ENCODE data around the gene C10orf105. TPM values are rescaled to one million over a fixed set of nuclear protein-coding genes. Genes with fewer than 3 reads are reported as not detected.

C10orf105 gene
- total RNA-seq, 2 donors from 2014 or later: 0.13 to 0.33 TPM

DNA sequence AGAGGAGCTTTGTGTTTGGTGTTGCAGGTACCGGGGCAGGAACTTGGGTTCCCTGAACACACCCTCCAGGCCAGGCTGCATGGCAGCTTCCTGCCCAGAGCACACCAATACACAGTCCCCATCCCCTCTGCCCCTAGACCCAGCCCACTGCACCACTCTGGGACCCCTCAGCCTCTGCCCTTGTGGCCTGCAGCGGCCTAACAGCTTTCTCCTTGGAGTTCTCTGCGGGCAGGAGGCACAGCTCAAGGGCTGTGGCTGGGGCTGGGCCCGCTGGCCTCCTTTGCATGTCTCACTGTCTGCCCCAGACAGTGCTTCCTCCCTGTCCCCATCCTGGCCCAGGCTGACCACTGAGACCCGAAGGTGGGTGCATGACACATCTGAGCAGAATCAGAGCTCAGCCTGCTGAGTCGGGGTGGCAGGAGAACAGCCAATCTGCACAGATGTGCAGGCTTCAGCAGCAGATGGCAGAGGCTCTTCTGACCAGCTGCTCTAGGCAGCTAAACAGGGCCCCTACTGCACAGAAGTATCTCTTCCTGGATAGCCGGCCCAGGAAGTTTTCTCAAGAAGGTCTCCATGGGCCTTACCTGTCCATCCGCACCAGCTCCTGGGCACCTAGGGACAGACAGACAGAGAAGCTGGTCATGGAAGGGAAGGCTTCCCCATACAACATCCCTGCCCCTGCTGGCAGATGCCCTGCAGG lies 33.0 kb upstream of the C10orf105 start:
- WGBS, 2 experiments (ENCODE audit: insufficient coverage in 1 of 2, insufficient read length in 1 of 2): 85 to 91% methylated on average over 6 to 8 of the region's 8 CpGs
- Mint-ChIP-seq H3K4me1 (peaks cover 7% of the 10 kb centered on the region), H3K27me3 (ENCODE audit: insufficient read depth) (peaks cover 5% of the 10 kb centered on the region), H3K9me3 (no peaks in the 10 kb centered on the region), H3K36me3 (ENCODE audit: low read depth) (no peaks in the 10 kb centered on the region), H3K27ac (no peak overlapping the region), H3K4me3 (no peak overlapping the region)
- no peak overlapping the region for H3K27ac ChIP-seq (ENCODE audit: low read depth, low read length)
- no peaks in the 10 kb centered on the region for H3K36me3 ChIP-seq (ENCODE audit: control insufficient read depth, insufficient read depth, low read length)
- TF ChIP-seq, protein P1, sequence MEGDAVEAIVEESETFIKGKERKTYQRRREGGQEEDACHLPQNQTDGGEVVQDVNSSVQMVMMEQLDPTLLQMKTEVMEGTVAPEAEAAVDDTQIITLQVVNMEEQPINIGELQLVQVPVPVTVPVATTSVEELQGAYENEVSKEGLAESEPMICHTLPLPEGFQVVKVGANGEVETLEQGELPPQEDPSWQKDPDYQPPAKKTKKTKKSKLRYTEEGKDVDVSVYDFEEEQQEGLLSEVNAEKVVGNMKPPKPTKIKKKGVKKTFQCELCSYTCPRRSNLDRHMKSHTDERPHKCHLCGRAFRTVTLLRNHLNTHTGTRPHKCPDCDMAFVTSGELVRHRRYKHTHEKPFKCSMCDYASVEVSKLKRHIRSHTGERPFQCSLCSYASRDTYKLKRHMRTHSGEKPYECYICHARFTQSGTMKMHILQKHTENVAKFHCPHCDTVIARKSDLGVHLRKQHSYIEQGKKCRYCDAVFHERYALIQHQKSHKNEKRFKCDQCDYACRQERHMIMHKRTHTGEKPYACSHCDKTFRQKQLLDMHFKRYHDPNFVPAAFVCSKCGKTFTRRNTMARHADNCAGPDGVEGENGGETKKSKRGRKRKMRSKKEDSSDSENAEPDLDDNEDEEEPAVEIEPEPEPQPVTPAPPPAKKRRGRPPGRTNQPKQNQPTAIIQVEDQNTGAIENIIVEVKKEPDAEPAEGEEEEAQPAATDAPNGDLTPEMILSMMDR (conservative IDR thresholded peaks at IDR 0.05): no peak
- H3K4me1 ChIP-seq (ENCODE audit: control insufficient read depth, insufficient read depth, low read length): peaks cover 6% of the 10 kb centered on the region
- no peaks in the 10 kb centered on the region for H3K9me3 ChIP-seq (ENCODE audit: control insufficient read depth, low read length)
- H3K27me3 ChIP-seq (ENCODE audit: control insufficient read depth, insufficient read depth, low read length, poor library complexity, severe bottlenecking): peaks cover 5% of the 10 kb centered on the region
- H3K4me3 ChIP-seq (ENCODE audit: low read length): no peak overlapping the region
- H3K9ac ChIP-seq (ENCODE audit: extremely low read depth, low read length, poor library complexity, severe bottlenecking): no peak overlapping the region
- no peak for DNase-seq

DNA sequence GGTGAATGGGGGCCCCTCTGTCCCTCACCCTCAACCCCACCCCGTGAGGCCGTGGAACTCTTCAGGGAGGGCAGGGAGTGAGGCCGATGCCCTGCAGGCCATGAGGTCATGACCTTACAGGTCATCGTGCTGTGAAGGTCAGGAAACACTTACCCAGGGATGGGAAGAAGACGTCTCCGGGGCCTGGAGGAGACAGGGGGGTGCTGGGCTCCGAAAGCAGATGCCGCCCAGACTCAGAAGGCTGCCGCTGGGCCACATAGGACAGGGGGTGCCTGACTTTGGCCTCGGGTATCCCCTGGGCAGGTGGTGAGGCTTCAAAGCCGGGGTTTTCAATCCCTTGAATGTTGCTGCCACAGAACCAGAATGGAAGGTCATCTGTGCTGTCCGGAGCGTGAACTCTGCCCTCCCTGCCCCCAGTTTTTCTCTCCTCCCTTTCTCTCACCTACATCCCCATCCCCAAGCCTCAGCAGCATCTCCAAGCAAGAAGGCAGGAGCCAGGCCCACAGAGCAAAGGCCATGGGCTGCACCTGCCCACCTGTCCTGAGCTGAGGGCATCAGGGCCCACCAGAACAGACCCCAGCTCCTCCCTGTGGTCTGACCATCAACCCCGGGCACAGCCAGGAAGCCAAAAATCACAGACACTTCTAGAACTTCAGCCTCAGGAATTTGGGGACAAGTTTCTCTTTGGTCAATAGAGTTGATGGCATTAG lies 32.1 kb upstream of the C10orf105 start:
- H3K9ac ChIP-seq (ENCODE audit: extremely low read depth, low read length, poor library complexity, severe bottlenecking): no peak overlapping the region
- H3K4me3 Mint-ChIP-seq: no peak overlapping the region
- no peaks in the 10 kb centered on the region for H3K36me3 Mint-ChIP-seq (ENCODE audit: low read depth)
- H3K9me3 ChIP-seq (ENCODE audit: control insufficient read depth, low read length): no peaks in the 10 kb centered on the region
- TF ChIP-seq, protein P1 (conservative IDR thresholded peaks at IDR 0.05): no peak
- H3K4me1 Mint-ChIP-seq: peaks cover 9% of the 10 kb centered on the region
- H3K27ac Mint-ChIP-seq: no peak overlapping the region
- peaks cover 5% of the 10 kb centered on the region for H3K27me3 ChIP-seq (ENCODE audit: control insufficient read depth, insufficient read depth, low read length, poor library complexity, severe bottlenecking)
- peaks cover 5% of the 10 kb centered on the region for H3K27me3 Mint-ChIP-seq (ENCODE audit: insufficient read depth)
- DNase-seq: no peak
- no peak overlapping the region for H3K4me3 ChIP-seq (ENCODE audit: low read length)
- H3K36me3 ChIP-seq (ENCODE audit: control insufficient read depth, insufficient read depth, low read length): no peaks in the 10 kb centered on the region
- peaks cover 6% of the 10 kb centered on the region for H3K4me1 ChIP-seq (ENCODE audit: control insufficient read depth, insufficient read depth, low read length)
- WGBS, 2 experiments (ENCODE audit: insufficient coverage in 1 of 2, insufficient read length in 1 of 2): 90 to 93% methylated on average over 12 to 14 of the region's 14 CpGs
- H3K27ac ChIP-seq (ENCODE audit: low read depth, low read length): no peak overlapping the region
- no peaks in the 10 kb centered on the region for H3K9me3 Mint-ChIP-seq

DNA sequence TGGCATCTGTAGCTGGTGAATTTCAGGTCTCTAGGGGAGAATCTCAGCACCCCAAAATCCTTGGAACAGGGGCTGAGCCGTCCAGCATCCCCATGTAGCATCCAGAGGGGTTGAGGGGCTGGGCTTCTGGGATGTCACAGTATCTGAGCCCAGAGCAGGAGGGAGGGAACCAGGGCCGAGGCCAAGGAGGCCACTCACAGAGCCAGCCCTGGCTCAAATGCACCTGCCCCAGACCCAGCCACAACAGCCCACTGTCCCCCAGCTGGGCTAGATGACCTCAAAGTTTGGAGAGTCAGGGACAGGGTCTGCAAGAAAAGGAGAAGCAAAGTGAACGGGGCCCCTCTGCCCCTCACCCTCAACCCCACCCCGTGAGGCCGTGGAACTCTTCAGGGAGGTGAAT lies 31.4 kb upstream of the C10orf105 start:
- no peak overlapping the region for H3K4me3 Mint-ChIP-seq
- Histone ChIP-seq H3K36me3 (ENCODE audit: control insufficient read depth, insufficient read depth, low read length) (no peaks in the 10 kb centered on the region), H3K9me3 (ENCODE audit: control insufficient read depth, low read length) (no peaks in the 10 kb centered on the region), H3K9ac (ENCODE audit: extremely low read depth, low read length, poor library complexity, severe bottlenecking) (no peak overlapping the region), H3K27ac (ENCODE audit: low read depth, low read length) (no peak overlapping the region), H3K4me3 (ENCODE audit: low read length) (no peak overlapping the region), H3K27me3 (ENCODE audit: control insufficient read depth, insufficient read depth, low read length, poor library complexity, severe bottlenecking) (peaks cover 5% of the 10 kb centered on the region), H3K4me1 (ENCODE audit: control insufficient read depth, insufficient read depth, low read length) (peaks cover 6% of the 10 kb centered on the region)
- peaks cover 13% of the 10 kb centered on the region for H3K4me1 Mint-ChIP-seq
- no peak overlapping the region for H3K27ac Mint-ChIP-seq
- no peaks in the 10 kb centered on the region for H3K9me3 Mint-ChIP-seq
- TF ChIP-seq, protein P1 (conservative IDR thresholded peaks at IDR 0.05): no peak
- H3K36me3 Mint-ChIP-seq (ENCODE audit: low read depth): no peaks in the 10 kb centered on the region
- peaks cover 5% of the 10 kb centered on the region for H3K27me3 Mint-ChIP-seq (ENCODE audit: insufficient read depth)
- 82 to 100% methylated on average over 1 to 2 of the region's 5 CpGs for WGBS, 2 experiments (ENCODE audit: insufficient coverage in 1 of 2, insufficient read length in 1 of 2)
- DNase-seq: no peak
